GM12878 (cell line): ENCODE measurements around the gene VPS13C.

Source experiments
- EP300 ChIP-seq, 2 experiments: fragments of 150-350 bp in 1 of 2; IDR thresholded peaks; 2 replicates each; pipeline ENCODE4 v1.6.1; 2011 to 2012; ENCODE audit warnings: low read depth in 2 of 2, low read length in 2 of 2, borderline replicate concordance in 1 of 2, improper control_type of control experiment in 1 of 2, inconsistent platforms in 1 of 2; ENCODE audit not compliant: control insufficient read depth in 1 of 2
- GABPA ChIP-seq: IDR thresholded peaks from 2 replicates; pipeline ENCODE4 v1.6.1; 2014; ENCODE audit warnings: antibody characterized with exemption, low read depth, mild to moderate bottlenecking, inconsistent platforms
- MYC ChIP-seq: IDR thresholded peaks from 2 replicates; pipeline ENCODE4 v1.6.1; 2011; ENCODE audit warnings: mild to moderate bottlenecking, low read length, moderate library complexity, inconsistent platforms; ENCODE audit not compliant: insufficient read depth, insufficient replicate concordance, insufficient read length, severe bottlenecking
- POLR2A ChIP-seq: IDR thresholded peaks from 2 replicates; pipeline ENCODE4 v1.6.1; 2011; ENCODE audit warnings: low read depth, mild to moderate bottlenecking, low read length
- TAF1 ChIP-seq: IDR thresholded peaks from 2 replicates; pipeline ENCODE4 v1.6.1; 2011; ENCODE audit warnings: mild to moderate bottlenecking, low read depth, low read length, borderline replicate concordance
- YY1 ChIP-seq: IDR thresholded peaks from 2 replicates; pipeline ENCODE4 v1.6.1; 2011; ENCODE audit warnings: low read depth, mild to moderate bottlenecking, low read length
- TF ChIP-seq, protein P1 (sequence below): IDR thresholded peaks from 2 replicates; pipeline ENCODE4 v1.6.1; 2011; ENCODE audit warnings: borderline replicate concordance, low read depth, mild to moderate bottlenecking, moderate library complexity, mixed read lengths, low read length; ENCODE audit not compliant: insufficient read depth; ENCODE audit errors: extremely low read length
- TF ChIP-seq, protein P2 (sequence below): fragments of 450-650 bp; IDR thresholded peaks from 2 replicates; pipeline ENCODE4 v1.6.1; 2017; ENCODE audit warnings: mild to moderate bottlenecking, moderate library complexity
- TF ChIP-seq, protein P3 (sequence below): IDR thresholded peaks from 2 replicates; pipeline ENCODE4 v1.6.1; 2012; ENCODE audit warnings: low read length, inconsistent platforms

- TF ChIP-seq, protein P1, sequence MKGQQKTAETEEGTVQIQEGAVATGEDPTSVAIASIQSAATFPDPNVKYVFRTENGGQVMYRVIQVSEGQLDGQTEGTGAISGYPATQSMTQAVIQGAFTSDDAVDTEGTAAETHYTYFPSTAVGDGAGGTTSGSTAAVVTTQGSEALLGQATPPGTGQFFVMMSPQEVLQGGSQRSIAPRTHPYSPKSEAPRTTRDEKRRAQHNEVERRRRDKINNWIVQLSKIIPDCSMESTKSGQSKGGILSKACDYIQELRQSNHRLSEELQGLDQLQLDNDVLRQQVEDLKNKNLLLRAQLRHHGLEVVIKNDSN, result no peak
- no peak for TF ChIP-seq TAF1
- TF ChIP-seq YY1, result no peak
- no peak for TF ChIP-seq MYC
- TF ChIP-seq, protein P2, sequence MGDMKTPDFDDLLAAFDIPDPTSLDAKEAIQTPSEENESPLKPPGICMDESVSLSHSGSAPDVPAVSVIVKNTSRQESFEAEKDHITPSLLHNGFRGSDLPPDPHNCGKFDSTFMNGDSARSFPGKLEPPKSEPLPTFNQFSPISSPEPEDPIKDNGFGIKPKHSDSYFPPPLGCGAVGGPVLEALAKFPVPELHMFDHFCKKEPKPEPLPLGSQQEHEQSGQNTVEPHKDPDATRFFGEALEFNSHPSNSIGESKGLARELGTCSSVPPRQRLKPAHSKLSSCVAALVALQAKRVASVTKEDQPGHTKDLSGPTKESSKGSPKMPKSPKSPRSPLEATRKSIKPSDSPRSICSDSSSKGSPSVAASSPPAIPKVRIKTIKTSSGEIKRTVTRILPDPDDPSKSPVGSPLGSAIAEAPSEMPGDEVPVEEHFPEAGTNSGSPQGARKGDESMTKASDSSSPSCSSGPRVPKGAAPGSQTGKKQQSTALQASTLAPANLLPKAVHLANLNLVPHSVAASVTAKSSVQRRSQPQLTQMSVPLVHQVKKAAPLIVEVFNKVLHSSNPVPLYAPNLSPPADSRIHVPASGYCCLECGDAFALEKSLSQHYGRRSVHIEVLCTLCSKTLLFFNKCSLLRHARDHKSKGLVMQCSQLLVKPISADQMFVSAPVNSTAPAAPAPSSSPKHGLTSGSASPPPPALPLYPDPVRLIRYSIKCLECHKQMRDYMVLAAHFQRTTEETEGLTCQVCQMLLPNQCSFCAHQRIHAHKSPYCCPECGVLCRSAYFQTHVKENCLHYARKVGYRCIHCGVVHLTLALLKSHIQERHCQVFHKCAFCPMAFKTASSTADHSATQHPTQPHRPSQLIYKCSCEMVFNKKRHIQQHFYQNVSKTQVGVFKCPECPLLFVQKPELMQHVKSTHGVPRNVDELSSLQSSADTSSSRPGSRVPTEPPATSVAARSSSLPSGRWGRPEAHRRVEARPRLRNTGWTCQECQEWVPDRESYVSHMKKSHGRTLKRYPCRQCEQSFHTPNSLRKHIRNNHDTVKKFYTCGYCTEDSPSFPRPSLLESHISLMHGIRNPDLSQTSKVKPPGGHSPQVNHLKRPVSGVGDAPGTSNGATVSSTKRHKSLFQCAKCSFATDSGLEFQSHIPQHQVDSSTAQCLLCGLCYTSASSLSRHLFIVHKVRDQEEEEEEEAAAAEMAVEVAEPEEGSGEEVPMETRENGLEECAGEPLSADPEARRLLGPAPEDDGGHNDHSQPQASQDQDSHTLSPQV, result no peak
- no peak for TF ChIP-seq GABPA
- TF ChIP-seq, protein P3, sequence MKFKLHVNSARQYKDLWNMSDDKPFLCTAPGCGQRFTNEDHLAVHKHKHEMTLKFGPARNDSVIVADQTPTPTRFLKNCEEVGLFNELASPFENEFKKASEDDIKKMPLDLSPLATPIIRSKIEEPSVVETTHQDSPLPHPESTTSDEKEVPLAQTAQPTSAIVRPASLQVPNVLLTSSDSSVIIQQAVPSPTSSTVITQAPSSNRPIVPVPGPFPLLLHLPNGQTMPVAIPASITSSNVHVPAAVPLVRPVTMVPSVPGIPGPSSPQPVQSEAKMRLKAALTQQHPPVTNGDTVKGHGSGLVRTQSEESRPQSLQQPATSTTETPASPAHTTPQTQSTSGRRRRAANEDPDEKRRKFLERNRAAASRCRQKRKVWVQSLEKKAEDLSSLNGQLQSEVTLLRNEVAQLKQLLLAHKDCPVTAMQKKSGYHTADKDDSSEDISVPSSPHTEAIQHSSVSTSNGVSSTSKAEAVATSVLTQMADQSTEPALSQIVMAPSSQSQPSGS, result no peak
- TF ChIP-seq POLR2A, result no peak
- TF ChIP-seq EP300 (IDR thresholded peaks at IDR 0.05; ENCODE audit: borderline replicate concordance in 1 of 2, control insufficient read depth in 1 of 2, low read depth in 2 of 2, low read length in 2 of 2), result no peak
Observed at GRCh38 chr15:61835029-61835428, 225.2 kb downstream of the VPS13C start.
